Thyroid gland (tissue), 4 donors: ENCODE data around the gene RNF11. TPM values are rescaled to one million over a fixed set of nuclear protein-coding genes. Genes with fewer than 3 reads are reported as not detected.

ENCODE experiments used
- DNase-seq, 2 donors: peaks; one replicate each; pipeline ENCODE4 v3.0.0-alpha.2; 2019
- H3K27ac ChIP-seq, 3 donors: fragments of 200-600 bp; sonication (generic); 1 replicate in 2 of 3; 2 replicates in 1 of 3; pipeline ENCODE4 v1.5.1; 2016 to 2019; ENCODE audit warnings: mild to moderate bottlenecking in 1 of 3, moderate library complexity in 1 of 3
- H3K27me3 ChIP-seq: fragments of 200-600 bp; sonication (generic); one replicate; pipeline ENCODE4 v1.5.1; 2019
- H3K36me3 ChIP-seq, 2 donors: fragments of 200-600 bp; sonication (generic); one replicate each; pipeline ENCODE4 v1.5.1; 2016 to 2019
- H3K4me1 ChIP-seq, 2 donors: fragments of 200-600 bp; sonication (generic); one replicate each; pipeline ENCODE4 v1.5.1; 2017 to 2019
- H3K4me3 ChIP-seq, 3 donors: fragments of 200-600 bp; sonication (generic); replicated peaks in 1 of 3; 1 replicate in 2 of 3; 2 replicates in 1 of 3; pipeline ENCODE4 v1.5.1; 2016; ENCODE audit warnings: mild to moderate bottlenecking in 1 of 3
- H3K9me3 ChIP-seq: fragments of 200-600 bp; sonication (generic); one replicate; pipeline ENCODE4 v1.5.1; 2017
- POLR2A ChIP-seq, 2 donors: fragments of 450-650 bp; IDR thresholded peaks; one replicate each; pipeline ENCODE4 v1.6.1; 2017; ENCODE audit warnings: antibody characterized with exemption in 2 of 2, mild to moderate bottlenecking in 2 of 2, moderate library complexity in 1 of 2
- WGBS, 2 donors: methylation state at CpG; one replicate each; pipeline ENCODE4 v1.1.5; 2017; 5-methylcytosine and 5-hydroxymethylcytosine counted together
- intact Hi-C: fragments of 100-400 bp; cut with DNase I; formaldehyde crosslinking; loops from one replicate; pipeline ENCODE4 v1.15.1; 2023
- total RNA-seq, 4 donors: library from RNA; depleted of rRNA; stranded (reverse); fragments of >200 nt; gene quantifications; one replicate each; pipeline ENCODE4 v1.2.3, GENCODE V29; 2016
- TF ChIP-seq, protein P1 (sequence below), 6 experiments: fragments of 200-600 bp in 3 of 6; fragments of 450-650 bp in 3 of 6; sonication (generic) in 3 of 6; IDR thresholded peaks; one replicate each; pipeline ENCODE4 v1.5.1; 2016 to 2019; ENCODE audit warnings: antibody characterized with exemption in 6 of 6, mild to moderate bottlenecking in 2 of 6, inconsistent platforms in 1 of 6, moderate library complexity in 1 of 6

RNF11 gene
- total RNA-seq, 4 donors from 2014 or later = 113 to 134 (median 115) TPM

GRCh38 chr1:51293898-51294515 lies 57.9 kb downstream of the RNF11 start:
- no peak overlapping the region for H3K27ac ChIP-seq
- H3K4me1 ChIP-seq = peaks cover 6 to 7% of the 10 kb centered on the region in 2 donors
- no peak for DNase-seq
- H3K36me3 ChIP-seq = no peaks in the 10 kb centered on the region
- H3K27me3 ChIP-seq = no peaks in the 10 kb centered on the region
- TF ChIP-seq, protein P1, sequence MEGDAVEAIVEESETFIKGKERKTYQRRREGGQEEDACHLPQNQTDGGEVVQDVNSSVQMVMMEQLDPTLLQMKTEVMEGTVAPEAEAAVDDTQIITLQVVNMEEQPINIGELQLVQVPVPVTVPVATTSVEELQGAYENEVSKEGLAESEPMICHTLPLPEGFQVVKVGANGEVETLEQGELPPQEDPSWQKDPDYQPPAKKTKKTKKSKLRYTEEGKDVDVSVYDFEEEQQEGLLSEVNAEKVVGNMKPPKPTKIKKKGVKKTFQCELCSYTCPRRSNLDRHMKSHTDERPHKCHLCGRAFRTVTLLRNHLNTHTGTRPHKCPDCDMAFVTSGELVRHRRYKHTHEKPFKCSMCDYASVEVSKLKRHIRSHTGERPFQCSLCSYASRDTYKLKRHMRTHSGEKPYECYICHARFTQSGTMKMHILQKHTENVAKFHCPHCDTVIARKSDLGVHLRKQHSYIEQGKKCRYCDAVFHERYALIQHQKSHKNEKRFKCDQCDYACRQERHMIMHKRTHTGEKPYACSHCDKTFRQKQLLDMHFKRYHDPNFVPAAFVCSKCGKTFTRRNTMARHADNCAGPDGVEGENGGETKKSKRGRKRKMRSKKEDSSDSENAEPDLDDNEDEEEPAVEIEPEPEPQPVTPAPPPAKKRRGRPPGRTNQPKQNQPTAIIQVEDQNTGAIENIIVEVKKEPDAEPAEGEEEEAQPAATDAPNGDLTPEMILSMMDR (IDR thresholded peaks at IDR 0.05) = no peak
- TF ChIP-seq POLR2A (IDR thresholded peaks at IDR 0.05) = no peak
- intact Hi-C loops = loop anchor here (10.0 kb wide), 1 partner anchor 59 kb away; the partner anchor contains the start of gene RNF11
- 92 to 95% methylated on average over 13 of the region's 13 CpGs for WGBS, 2 donors
- H3K4me3 ChIP-seq = no peak overlapping the region
- H3K9me3 ChIP-seq = no peaks in the 10 kb centered on the region

DNA sequence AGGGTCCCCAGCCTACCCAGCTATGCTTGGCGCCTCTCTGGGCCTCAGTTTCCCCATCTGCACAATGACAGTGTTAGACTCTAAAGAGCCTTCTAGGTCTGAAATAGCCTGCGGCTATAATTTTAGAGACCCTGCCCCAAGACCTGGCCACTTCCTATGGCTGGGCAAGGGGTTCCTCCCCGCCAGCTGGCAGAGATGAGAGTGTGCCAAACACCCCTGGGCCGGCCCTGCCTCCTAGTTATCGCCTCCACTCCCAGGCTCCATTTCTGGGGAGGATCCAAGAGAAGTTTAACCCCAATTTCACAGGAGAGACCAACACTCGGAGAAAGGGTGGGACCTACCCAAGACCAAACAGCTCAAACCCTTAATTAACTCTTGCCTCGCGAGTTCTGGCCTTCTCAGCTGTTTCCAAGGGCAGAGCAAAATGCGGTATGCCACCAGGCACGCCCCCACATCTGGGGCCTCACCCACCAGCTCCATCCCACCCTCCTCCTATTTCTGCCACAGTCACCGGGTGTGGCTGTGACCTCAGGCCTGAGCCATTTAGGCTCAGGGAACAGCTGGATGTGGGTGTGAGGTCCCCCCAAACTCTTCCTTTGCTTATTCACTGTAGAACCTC lies 58.6 kb downstream of the RNF11 start:
- Histone ChIP-seq H3K27me3 (no peaks in the 10 kb centered on the region), H3K9me3 (no peaks in the 10 kb centered on the region), H3K36me3 (no peaks in the 10 kb centered on the region), H3K4me1 (peaks cover 6 to 7% of the 10 kb centered on the region in 2 donors), H3K27ac (no peak overlapping the region), H3K4me3 (no peak overlapping the region)
- no peak for DNase-seq
- TF ChIP-seq POLR2A (IDR thresholded peaks at IDR 0.05) = no peak
- 81 to 87% methylated on average over 11 of the region's 11 CpGs for WGBS, 2 donors
- intact Hi-C loops = loop anchor here (5.0 to 10.0 kb wide), 2 partner anchors 60 to 102 kb away; partner anchors contain the start of gene RNF11

- intact Hi-C loops = loop anchor here (5.0 to 10.0 kb wide), 2 partner anchors 61 to 104 kb away; partner anchors contain the start of gene RNF11
- TF ChIP-seq, protein P1 (IDR thresholded peaks at IDR 0.05) = no peak
- no peak for TF ChIP-seq POLR2A (IDR thresholded peaks at IDR 0.05)
- no peaks in the 10 kb centered on the region for H3K36me3 ChIP-seq
- WGBS, 2 donors = 86 to 92% methylated on average over 13 to 15 of the region's 17 CpGs
- H3K4me1 ChIP-seq = peaks cover 6 to 7% of the 10 kb centered on the region in 2 donors
- H3K9me3 ChIP-seq = no peaks in the 10 kb centered on the region
- no peak overlapping the region for H3K27ac ChIP-seq
- DNase-seq = no peak
- no peaks in the 10 kb centered on the region for H3K27me3 ChIP-seq
- H3K4me3 ChIP-seq = no peak overlapping the region
Measured at GRCh38 chr1:51295926-51296325, 59.9 kb downstream of the RNF11 start.

GRCh38 chr1:51296383-51297357 lies 60.6 kb downstream of the RNF11 start:
- Histone ChIP-seq H3K27ac (peak overlapping the region in 1 of 3 donors; percentile 46), H3K36me3 (no peaks in the 10 kb centered on the region), H3K4me3 (peak overlapping the region in 2 of 3 donors; percentile 28 to 33), H3K9me3 (no peaks in the 10 kb centered on the region), H3K27me3 (no peaks in the 10 kb centered on the region), H3K4me1 (peaks cover 6 to 7% of the 10 kb centered on the region in 2 donors)
- intact Hi-C loops = loop anchor here (5.0 to 10.0 kb wide), 2 partner anchors 62 to 104 kb away; partner anchors contain the start of gene RNF11
- WGBS, 2 donors = 13 to 18% methylated on average over 27 of the region's 33 CpGs
- DNase-seq = peak; percentile 86
- peak in 1 of 2 donors; percentile 5 for TF ChIP-seq POLR2A (IDR thresholded peaks at IDR 0.05)
- TF ChIP-seq, protein P1 (IDR thresholded peaks at IDR 0.05) = peak; percentile 85 to 98 (median 93)
